HG02943 (cell line): Measurements from ENCODE around the gene RAC3.

Experiments
- ATAC-seq: cut with Tn5 transposase; IDR thresholded peaks from one replicate; pipeline ENCODE4 v1.9.1; 2021; ENCODE audit warnings: mild to moderate bottlenecking, low read depth, moderate library complexity; ENCODE audit not compliant: unreplicated experiment

Gene RAC3

GRCh38 chr17:82031303-82031884 lies at the start of gene RAC3:
Gene RAC3 (plus strand): TSS chr17:82031678. CDS start chr17:82031762, 84 bp downstream.
- no peak for ATAC-seq

GRCh38 chr17:81983011-81983638 lies 48.4 kb upstream of the RAC3 start:
- ATAC-seq = no peak

- no peak for ATAC-seq
These were observed 47.7 kb upstream of the RAC3 start for GRCh38 chr17:81983639-81984373.

DNA sequence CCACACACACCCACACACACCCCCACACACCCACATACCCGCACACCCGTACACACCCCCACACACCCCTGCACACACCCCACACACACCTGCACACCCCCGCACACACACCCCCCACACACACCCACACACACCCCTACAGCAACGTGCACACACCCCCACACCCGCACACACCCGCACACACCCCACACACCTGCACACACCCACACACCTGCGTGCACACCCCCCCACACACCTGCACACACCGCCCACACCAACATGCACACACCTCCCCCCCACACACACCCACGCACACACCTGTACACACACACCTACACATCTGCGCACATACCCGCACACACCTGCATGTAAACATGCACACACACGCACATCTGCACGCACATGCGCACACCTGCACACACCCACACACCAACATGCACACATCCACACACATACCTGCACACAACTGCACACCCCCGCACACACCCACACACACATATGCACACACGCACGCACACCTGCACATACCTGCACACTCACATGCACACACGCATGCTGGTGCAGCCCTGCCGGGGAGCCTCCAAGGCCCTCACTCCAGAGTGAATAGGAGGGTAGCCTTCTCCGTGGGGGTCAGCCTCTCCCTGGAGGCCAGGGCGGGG lies 46.6 kb upstream of the RAC3 start:
- no peak for ATAC-seq

GRCh38 chr17:81986606-81987005 lies 44.9 kb upstream of the RAC3 start:
- ATAC-seq = no peak

GRCh38 chr17:81987161-81987770 lies 44.2 kb upstream of the RAC3 start:
- no peak for ATAC-seq

- ATAC-seq = no peak
These were observed 40.4 kb upstream of the RAC3 start for GRCh38 chr17:81990836-81991683.

GRCh38 chr17:81991684-81992305 lies 39.7 kb upstream of the RAC3 start:
- no peak for ATAC-seq

DNA sequence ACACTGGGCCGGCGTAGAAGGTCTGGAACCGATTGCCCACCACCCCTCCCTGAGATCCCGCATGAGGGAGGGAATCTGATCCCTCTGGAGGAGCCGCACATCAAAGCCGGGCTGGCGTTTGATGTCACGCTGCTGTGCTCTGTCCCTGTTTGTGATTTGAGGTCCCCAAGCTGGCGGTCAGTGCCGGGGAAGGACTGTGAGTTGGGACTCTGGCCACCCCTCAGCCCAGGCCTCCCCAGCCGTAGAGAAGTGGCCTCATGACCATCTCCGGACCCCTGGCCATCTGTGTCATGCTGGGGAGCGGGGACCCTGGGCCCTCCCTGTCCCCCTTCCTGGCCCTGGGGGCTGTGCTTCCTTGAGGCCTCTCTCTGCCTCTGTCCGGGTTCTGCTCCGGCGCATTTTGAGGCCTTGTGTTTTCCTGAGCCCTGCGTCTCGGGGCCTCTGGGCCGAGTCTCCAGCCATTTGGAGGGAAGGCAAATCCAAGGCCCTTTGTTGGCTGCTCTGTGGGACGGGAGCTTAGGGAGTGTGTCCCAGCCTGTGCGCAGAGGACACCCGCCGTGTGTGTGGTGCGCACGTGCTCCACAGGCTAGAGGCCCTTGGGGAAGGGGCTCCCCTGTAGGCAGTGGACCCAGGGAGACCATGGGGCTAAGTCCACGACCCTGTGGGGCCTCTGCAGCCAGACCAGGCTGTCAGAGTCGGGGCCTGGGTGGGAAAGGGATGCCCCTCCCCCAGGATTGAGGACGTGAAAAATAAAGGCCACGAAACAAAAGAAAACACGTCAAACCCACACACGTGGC lies 39.0 kb upstream of the RAC3 start:
- no peak for ATAC-seq

GRCh38 chr17:81993729-81994592 lies 37.5 kb upstream of the RAC3 start:
- no peak for ATAC-seq

GRCh38 chr17:81994593-81995462 lies 36.6 kb upstream of the RAC3 start:
- no peak for ATAC-seq

GRCh38 chr17:81995463-81996231 lies 35.8 kb upstream of the RAC3 start:
- no peak for ATAC-seq

- no peak for ATAC-seq
These were observed 35.2 kb upstream of the RAC3 start for GRCh38 chr17:81996232-81996756.

DNA sequence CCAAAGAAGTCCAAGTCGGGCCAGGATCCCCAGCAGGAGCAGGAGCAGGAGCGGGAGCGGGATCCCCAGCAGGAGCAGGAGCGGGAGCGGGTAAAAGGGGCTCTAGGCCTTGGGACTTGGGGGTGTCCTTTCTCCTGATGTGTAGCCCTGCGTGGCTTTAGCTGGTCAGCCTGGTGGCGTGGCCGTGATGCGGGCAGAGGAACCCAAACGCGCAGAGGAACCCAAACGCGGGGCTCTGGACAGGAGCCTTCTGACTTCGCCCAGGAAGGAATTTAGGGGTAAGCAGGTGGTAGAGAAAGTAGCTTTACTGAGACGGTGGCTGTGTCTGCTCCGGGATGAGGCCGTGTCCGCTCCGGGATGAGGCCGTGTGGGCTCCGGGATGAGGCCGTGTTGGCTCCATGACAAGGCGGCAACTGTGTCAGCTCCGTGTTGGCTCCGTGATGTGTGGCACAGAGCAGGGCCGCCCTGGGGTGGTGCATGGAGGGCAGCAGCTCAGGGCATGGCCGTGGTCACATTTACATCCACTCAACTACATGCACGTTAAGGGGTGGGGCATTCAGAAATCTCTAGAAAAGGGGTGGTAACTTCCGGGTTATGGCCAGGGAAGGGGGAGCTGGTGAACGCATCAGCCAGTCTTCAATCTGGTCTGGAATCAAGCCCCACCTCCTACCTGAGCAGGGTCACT lies 34.6 kb upstream of the RAC3 start:
- ATAC-seq = no peak

DNA sequence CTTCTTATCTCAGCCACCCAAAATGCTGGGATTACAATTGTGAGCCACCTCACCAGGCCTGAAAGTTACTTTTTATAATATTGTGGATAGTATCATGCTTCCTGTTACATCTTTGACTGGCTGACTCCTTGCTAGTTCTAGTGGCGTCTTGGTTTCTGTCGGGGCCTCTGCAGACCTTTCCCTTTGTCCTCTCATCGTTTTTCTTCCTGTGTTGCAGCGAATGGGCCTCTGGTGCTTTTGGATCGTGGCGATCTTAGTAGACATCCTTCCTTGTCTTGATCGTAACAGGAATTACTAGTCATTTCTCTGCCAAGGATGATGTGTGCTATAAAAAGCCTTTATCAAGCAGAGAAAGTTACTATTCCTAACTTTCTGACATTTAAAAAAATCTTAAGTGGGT lies 33.3 kb upstream of the RAC3 start:
- ATAC-seq = no peak
